C4-2B (cell line): Measurements from ENCODE around the gene WSCD1.

Experiments
- CTCF ChIP-seq: fragments of 450-650 bp; conservative IDR thresholded peaks from 2 replicates; pipeline ENCODE4 v1.5.1; 2017; ENCODE audit warnings: mild to moderate bottlenecking
- ZFX ChIP-seq: fragments of 450-650 bp; IDR thresholded peaks from 2 replicates; pipeline ENCODE4 v1.6.1; 2017

- no peak for TF ChIP-seq CTCF
- TF ChIP-seq ZFX, result no peak
These were observed 16.6 kb downstream of the WSCD1 start for GRCh38 chr17:6086603-6087400.
